Measurements from ENCODE around the gene NAALADL2.

GRCh38 chr3:175601521-175601920, 742.4 kb downstream of the NAALADL2 start:
- no peak for TF ChIP-seq CTCF (conservative IDR thresholded peaks at IDR 0.05)
- TF ChIP-seq EZH2 (IDR thresholded peaks at IDR 0.05; ENCODE audit: low read depth) = no peak
